A549 (cell line): ENCODE data around the gene PRSS2.

Experiments
- BHLHE40 ChIP-seq: IDR thresholded peaks from 2 replicates; pipeline ENCODE4 v1.6.1; 2012; ENCODE audit warnings: low read depth, low read length, inconsistent platforms
- ESRRA ChIP-seq: fragments of 150-350 bp; IDR thresholded peaks from 2 replicates; pipeline ENCODE4 v1.6.1; 2014; ENCODE audit warnings: mild to moderate bottlenecking, low read length, borderline replicate concordance
- JUN ChIP-seq, 2 experiments: fragments of >200 bp; sonication (Bioruptor Twin); formaldehyde crosslinking; IDR thresholded peaks; 2 replicates in 1 of 2; 3 replicates in 1 of 2; pipeline ENCODE4 v1.6.1; 2016 to 2017
- MYC ChIP-seq: IDR thresholded peaks from 2 replicates; pipeline ENCODE4 v1.6.1; 2012; ENCODE audit warnings: mild to moderate bottlenecking, inconsistent platforms, low read length, improper control_type of control experiment, borderline replicate concordance
- NFE2L2 ChIP-seq: fragments of 150-350 bp; conservative IDR thresholded peaks from 2 replicates; pipeline ENCODE4 v1.6.1; 2014; ENCODE audit warnings: low read length
- NR3C1 ChIP-seq: fragments of >200 bp; sonication (Bioruptor Twin); formaldehyde crosslinking; IDR thresholded peaks from 3 replicates; pipeline ENCODE4 v1.6.1; 2017
- POLR2A ChIP-seq: IDR thresholded peaks from 2 replicates; pipeline ENCODE4 v1.6.1; 2012; ENCODE audit warnings: mild to moderate bottlenecking, low read length
- POLR2AphosphoS2 ChIP-seq: conservative IDR thresholded peaks from 2 replicates; pipeline ENCODE4 v1.6.1; 2012; ENCODE audit warnings: low read length, improper control_type of control experiment, inconsistent platforms
- RCOR1 ChIP-seq: fragments of 150-350 bp; IDR thresholded peaks from 2 replicates; pipeline ENCODE4 v1.6.1; 2014; ENCODE audit warnings: antibody characterized with exemption, low read length, low read depth
- SMC3 ChIP-seq: fragments of >200 bp; sonication (Bioruptor Twin); formaldehyde crosslinking; IDR thresholded peaks from 3 replicates; pipeline ENCODE4 v1.6.1; 2018; ENCODE audit warnings: inconsistent platforms
- TP53 ChIP-seq: fragments of 250-450 bp; sonication (Bioruptor Pico); IDR thresholded peaks from 2 replicates; pipeline ENCODE4 v1.5.0; 2021; ENCODE audit warnings: mild to moderate bottlenecking, moderate library complexity
- ZC3H11A ChIP-seq: fragments of 450-650 bp; IDR thresholded peaks from 2 replicates; pipeline ENCODE4 v1.6.1; 2014; ENCODE audit warnings: antibody characterized with exemption, mild to moderate bottlenecking
- TF ChIP-seq, protein P1 (sequence below): fragments of >200 bp; sonication (Bioruptor Twin); formaldehyde crosslinking; IDR thresholded peaks from 3 replicates; pipeline ENCODE4 v1.5.1; 2016
- TF ChIP-seq, protein P2 (sequence below): IDR thresholded peaks from 2 replicates; pipeline ENCODE4 v1.6.1; 2012; ENCODE audit warnings: low read depth, borderline replicate concordance

DNA sequence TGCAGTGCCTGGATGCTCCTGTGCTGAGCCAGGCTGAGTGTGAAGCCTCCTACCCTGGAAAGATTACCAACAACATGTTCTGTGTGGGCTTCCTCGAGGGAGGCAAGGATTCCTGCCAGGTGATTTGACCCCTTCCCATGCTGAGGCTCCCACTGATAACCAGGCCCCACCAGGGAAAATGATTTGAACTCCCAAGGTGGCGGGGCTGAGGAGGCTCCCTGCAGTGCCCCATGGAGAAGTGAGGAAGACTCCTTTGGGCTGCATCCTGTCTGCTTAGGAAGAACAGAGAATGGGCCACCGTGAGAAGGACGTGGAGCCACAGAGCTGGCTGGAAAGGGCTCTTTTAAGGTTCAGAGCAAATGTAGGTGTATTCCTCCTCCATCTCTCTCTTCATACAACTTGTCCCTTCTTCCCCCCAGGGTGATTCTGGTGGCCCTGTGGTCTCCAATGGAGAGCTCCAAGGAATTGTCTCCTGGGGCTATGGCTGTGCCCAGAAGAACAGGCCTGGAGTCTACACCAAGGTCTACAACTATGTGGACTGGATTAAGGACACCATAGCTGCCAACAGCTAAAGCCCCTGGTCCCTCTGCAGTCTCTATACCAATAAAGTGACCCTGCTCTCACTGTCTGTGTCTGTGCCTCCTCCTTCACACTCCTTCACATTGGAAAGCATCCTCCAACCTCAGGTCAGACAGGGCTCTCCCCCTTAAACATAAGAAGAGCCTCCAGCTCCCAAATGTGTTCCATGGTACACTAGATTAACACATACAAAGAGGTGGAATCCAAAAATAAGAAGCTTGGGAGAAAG lies 3.4 kb downstream of the PRSS2 start:
- TF ChIP-seq, protein P1, sequence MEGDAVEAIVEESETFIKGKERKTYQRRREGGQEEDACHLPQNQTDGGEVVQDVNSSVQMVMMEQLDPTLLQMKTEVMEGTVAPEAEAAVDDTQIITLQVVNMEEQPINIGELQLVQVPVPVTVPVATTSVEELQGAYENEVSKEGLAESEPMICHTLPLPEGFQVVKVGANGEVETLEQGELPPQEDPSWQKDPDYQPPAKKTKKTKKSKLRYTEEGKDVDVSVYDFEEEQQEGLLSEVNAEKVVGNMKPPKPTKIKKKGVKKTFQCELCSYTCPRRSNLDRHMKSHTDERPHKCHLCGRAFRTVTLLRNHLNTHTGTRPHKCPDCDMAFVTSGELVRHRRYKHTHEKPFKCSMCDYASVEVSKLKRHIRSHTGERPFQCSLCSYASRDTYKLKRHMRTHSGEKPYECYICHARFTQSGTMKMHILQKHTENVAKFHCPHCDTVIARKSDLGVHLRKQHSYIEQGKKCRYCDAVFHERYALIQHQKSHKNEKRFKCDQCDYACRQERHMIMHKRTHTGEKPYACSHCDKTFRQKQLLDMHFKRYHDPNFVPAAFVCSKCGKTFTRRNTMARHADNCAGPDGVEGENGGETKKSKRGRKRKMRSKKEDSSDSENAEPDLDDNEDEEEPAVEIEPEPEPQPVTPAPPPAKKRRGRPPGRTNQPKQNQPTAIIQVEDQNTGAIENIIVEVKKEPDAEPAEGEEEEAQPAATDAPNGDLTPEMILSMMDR = no peak
- TF ChIP-seq POLR2AphosphoS2 (no peak), POLR2A (no peak), BHLHE40 (no peak), JUN (IDR thresholded peaks at IDR 0.05) (no peak), ZC3H11A (no peak), NFE2L2 (no peak), MYC (no peak), RCOR1 (no peak), SMC3 (no peak), ESRRA (no peak), TP53 (CRISPR knock-in tag) (no peak), NR3C1 (no peak)
- TF ChIP-seq, protein P2, sequence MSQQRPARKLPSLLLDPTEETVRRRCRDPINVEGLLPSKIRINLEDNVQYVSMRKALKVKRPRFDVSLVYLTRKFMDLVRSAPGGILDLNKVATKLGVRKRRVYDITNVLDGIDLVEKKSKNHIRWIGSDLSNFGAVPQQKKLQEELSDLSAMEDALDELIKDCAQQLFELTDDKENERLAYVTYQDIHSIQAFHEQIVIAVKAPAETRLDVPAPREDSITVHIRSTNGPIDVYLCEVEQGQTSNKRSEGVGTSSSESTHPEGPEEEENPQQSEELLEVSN = no peak
